NAMALWA (cell line): ENCODE measurements around the gene OR13J1.
"Not testable (repeated sequence)": the region's sequence is repeated elsewhere in the genome, so short reads cannot be mapped to it uniquely, and the experiment has no call there.

Source experiments
- DNase-seq: peaks from one replicate; pipeline ENCODE4 v3.0.0-alpha.2; 2015; ENCODE audit warnings: low spot score

Gene OR13J1, protein sequence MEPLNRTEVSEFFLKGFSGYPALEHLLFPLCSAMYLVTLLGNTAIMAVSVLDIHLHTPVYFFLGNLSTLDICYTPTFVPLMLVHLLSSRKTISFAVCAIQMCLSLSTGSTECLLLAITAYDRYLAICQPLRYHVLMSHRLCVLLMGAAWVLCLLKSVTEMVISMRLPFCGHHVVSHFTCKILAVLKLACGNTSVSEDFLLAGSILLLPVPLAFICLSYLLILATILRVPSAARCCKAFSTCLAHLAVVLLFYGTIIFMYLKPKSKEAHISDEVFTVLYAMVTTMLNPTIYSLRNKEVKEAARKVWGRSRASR

DNA sequence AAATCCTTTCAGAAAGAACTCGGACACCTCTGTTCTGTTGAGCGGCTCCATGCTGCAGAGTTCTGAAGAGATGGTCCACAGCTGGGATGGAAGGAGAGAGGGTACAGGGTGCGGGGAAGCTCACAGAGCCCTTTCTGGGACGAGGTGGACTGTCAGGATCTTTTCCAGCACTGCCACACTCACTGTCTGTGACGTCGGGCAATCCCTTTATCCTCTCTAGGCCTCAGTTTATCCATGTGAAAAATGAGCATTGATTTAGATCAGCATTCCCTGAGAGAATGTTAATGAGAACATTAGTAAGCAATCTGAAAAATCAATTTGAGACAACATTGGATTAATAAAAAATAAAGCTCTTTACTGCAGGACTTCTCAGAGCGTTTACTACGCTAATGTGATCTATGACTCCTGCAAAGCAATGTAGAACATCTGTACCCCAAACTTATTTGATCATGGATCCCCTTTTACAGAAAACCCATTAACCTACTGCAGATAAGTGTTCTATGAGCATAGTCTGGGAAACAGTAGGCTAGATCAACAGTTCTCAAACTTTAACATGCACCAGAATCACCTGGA is at the start of gene OR13J1:
Gene OR13J1 (minus strand): TSS at position 51 of the 573 bp plus-strand sequence. CDS start 0 bp downstream, at position 51.
- no peak for DNase-seq

DNA sequence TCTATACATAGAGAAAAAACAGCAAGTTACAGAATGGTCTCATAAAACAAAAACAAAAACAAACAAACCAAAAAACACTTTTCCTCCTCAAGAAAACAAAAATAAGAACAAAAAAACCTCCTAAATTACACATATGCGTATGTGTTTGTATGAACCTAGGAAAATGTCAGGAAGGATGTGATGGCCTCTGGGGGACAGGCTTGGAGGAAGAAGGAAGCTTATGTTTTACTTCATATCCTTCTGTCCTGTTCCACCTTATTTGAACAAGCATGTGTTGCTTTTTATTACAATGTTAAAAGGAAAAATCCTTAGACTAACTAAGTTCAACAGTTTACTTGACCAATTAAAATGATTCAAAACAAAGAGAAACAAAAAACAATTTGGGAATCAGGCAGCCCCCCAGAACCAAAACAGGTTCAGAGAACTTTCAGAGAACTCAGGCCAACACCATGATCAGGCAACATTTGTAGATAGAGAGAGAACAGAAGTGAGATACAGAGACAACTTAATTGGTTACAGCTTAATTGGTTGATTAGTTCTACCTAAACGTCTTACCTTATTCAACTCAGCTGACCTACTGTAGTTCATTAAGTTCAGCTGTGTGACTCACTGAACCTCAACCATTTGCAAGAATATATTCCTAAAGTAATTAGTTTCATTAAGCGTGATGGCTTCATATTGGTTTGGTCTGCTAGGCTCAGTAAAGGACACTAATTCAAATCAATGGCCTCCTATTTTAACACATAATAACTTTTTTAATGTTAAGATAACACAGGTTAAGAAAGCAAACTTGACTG is 49.2 kb upstream of the OR13J1 start:
- DNase-seq: no peak

DNA sequence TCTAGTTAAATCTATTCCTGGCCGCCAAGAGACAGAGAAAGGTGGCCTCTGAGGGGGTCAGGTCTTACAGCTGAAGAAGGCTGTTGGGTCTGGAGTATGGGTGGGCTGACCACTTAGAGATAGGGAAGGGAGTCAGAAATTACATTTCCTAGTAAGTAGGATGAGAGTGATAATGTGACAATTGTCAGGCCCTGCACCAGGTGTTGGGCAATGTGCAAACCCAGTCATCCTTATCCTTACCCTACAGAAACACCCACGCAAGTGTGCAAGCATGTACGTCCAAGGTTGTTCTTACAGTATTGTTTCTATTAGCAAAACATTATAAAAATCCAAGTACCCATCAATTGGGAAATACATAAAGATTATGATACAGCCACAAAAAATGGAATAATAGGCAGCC is 48.6 kb upstream of the OR13J1 start:
- DNase-seq: no peak

DNA sequence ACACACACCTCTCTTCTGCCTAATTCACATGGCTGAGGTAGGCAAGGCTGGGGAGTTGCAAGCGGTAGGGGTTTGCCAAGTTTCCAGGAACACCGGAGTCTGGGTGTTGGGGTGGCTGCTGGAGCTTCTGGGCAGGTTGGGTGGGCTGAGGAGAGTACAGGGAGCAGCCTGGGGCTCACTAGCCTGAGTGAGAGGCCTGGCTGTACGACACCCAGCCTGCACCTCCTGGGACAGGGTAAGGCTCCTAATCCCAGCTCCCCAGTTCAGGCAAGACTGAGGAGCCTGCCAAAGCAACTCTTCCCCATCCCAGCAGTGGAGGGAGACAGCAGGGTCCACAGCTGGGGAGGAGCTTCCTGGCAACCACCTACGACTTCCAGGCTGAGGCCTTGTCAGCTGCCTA is 47.1 kb upstream of the OR13J1 start:
- no peak for DNase-seq

DNA sequence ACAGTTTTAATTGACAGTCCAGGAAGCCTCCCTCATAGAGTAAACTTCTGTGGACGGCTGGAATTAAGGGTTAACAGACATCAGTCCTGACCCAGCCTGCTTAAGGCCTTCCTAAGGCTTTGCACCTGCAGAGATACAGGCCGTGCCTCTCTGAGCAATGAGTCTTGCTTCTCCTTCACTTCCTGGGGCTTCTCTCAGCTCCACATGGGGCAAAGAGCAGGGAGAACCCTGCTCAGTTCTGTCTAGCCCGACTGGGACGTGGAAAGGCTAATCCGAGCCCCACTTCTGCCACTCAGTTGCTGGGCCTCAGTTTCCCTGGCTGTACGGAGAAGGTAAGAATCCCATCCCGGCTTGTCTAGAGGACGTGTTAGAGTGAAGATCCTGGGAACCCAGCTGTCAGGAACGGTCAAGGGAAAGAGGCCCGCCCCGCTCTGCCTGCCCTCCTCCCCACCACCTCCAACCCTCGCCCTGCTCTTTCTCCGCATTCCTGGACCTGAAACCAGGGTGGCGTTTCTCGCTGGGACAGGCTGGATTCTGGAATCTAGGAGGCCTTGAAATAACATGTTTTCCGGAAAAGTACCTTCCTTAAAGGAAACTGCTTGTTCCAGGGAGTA is 45.6 kb upstream of the OR13J1 start:
- DNase-seq: no peak

DNA sequence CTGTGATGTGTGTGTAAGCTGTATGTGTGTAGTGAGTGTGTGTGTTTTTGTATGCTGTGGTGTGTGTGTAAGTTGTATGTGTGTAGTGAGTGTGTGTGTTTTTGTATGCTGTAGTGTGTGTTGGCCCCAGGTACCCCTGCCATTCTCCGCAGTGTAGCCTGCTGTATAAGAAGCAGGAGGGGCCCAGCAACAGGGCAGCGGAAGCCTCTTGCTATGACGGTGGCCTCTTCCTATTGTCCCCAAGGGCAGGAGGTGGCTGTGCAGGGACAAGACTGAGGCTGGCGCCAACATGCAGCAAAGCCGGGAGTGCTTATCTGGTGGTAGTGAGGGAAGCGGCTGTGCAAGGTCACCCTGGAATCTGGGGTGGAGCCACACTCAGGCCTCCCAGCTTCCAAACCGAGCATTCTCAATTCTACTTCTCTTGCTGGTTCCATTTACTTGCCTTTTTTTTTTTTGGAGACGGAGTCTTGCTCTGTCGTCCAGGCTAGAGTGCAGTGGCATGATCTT is 44.2 kb upstream of the OR13J1 start:
- peak; percentile 53 for DNase-seq

DNA sequence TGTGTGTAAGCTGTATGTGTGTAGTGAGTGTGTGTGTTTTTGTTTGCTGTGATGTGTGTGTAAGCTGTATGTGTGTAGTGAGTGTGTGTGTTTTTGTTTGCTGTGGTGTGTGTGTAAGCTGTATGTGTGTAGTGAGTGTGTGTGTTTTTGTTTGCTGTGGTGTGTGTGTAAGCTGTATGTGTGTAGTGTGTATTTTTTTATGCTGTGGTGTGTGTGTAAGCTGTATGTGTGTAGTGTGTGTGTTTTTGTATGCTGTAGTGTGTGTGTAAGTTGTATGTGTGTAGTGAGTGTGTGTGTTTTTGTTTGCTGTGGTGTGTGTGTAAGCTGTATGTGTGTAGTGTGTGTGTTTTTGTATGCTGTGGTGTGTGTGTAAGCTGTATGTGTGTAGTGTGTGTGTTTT is 43.2 kb upstream of the OR13J1 start:
- DNase-seq: not testable (repeated sequence)

DNA sequence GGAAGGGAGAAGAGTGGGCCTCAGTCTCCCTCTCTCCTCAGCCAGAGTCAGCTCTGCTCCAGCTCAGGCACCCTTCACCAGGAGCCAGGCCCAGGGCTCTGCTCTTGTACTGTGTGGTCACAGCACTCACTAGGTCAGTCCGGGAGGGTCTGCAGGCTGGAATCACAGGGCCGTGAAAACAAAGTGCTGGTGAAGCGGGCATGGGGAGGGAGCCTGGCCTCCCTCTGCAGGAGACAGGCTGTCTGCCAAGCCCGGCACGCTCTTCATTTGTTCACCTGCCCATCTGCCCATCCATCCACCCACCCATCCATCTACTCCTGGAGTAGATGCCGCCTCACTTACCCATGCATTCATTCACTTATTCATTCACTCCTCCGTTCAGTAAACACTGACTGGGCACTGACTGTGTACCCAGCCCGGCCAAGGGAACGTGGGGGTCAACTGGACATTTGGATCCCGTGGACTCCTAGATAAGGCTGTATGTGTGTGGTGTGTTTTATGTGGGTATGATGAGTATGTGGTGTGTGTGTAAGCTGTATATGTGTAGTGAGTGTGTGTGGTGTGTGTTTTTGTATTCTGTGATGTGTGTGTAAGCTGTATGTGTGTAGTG is 42.7 kb upstream of the OR13J1 start:
- DNase-seq: no peak

DNA sequence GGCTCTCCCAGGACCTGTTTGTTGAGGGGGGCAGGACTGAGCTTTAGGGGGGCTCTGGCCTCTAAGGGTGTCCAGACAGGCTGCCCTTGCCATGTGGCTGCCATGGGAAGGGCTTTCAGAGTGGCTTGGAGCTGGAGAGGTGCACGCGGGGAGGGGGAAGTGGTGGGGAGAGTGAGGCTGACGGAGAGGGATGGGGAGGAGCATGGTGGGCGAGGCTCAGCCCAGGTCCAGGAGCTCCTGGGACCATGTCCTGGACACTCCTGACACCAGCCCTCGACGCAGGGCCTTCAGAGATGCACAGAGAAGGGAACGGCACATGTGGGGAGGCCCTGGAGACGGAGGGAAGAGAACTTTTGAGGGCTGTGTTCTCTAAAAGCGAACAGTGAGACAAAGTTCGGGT is 41.5 kb upstream of the OR13J1 start:
- DNase-seq: no peak

DNA sequence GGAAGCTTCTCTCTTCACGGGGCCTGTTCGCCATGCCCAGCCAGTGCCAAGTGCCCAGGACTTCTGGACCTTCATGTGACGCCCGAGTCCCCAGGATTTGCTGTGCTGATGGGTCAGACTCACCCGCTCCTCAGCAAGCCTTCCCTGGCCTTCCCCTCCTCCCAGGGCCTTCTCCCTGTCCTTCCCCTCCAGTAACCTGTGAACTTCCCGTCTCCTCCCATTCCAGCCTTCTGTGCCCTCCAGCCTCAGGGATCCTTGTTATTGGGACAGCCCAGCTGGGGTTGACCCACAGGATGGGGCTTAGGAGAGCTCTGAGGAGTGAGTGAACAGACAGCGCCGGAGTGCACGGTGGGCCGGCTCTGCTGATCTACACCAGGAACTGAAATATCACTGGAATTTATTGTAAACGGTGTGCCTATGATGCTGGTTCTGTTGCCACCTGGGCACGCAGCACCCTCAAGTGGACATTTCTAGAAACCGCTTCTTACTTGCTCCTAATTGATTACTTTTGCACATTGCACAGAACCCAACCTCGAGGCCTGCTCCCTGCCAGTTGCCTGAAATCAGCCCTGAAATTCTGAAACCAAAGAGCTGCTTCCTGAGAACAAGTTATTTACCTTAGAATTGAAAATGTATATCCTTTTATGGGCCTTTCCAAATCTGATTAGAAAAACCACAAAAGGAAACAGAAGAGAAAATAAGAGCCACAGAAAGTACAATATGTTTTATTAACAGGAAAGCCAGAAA is 40.6 kb upstream of the OR13J1 start:
- peak; percentile 68 for DNase-seq

DNA sequence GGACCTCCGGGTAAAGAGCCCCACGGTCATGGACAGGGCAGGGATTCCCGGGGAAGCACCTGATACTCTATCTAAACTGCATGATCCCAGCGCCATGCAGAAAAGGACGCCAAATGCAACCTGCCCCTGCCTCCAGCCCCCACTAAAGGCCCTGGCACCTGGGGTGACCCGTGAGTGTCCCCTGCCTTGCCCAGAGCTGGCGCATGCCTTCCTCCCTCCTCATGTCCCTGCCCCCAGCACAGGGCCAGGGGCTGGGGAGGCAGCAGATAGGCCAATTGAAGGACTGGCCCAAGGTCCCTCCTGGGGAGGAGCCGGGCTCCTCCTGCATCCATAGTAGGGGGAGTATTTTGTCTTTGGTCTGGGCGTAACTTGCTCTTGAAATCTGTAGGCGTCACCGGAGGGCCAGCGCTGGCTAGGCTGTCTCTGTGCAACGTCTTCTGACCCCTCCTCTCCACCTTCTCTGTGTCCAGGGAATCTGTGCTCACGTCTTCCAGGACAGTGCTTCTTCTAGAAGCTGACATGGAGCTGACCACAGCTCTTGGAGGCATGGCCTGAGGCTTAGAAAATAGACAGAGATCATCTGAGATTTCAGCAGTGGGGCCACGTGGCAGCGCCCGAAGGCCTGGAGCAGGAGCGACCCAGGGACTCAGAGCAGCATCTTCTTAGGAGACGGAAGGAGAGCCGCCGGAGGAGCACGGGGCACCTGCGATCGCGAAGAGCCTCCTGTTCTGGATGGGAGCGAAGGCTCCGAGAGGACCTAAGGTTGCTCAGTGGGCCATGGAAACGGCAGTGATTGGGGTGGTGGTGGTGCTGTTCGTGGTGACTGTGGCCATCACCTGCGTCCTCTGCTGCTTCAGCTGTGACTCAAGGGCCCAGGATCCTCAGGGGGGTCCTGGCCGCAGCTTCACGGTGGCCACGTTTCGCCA is 39.7 kb upstream of the OR13J1 start:
- no peak for DNase-seq

DNA sequence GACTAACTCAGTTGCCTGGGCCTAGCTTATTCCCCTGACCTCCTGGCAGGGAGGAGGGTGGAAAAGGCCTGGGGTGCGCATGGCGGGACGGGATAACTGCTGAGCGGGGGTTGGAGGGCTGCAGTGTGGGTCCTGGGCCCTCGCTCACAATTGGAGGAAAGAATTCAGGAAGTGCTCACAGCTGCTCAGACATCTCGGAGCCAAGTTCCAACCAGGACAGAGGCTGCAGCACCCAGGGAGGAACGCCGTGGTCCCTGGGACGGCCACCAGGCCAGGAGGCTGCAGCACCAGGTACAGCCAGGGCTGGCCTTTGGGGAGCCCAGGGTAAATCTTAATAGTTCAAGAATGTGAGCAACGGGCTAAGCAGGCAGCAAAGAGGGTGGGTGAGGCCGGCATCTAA is 39.1 kb upstream of the OR13J1 start, which contains the start of gene SPAAR:
Gene SPAAR (plus strand): TSS at position 217 of the 400 bp plus-strand sequence. CDS start 974 bp downstream, outside the sequence.
- no peak for DNase-seq

DNA sequence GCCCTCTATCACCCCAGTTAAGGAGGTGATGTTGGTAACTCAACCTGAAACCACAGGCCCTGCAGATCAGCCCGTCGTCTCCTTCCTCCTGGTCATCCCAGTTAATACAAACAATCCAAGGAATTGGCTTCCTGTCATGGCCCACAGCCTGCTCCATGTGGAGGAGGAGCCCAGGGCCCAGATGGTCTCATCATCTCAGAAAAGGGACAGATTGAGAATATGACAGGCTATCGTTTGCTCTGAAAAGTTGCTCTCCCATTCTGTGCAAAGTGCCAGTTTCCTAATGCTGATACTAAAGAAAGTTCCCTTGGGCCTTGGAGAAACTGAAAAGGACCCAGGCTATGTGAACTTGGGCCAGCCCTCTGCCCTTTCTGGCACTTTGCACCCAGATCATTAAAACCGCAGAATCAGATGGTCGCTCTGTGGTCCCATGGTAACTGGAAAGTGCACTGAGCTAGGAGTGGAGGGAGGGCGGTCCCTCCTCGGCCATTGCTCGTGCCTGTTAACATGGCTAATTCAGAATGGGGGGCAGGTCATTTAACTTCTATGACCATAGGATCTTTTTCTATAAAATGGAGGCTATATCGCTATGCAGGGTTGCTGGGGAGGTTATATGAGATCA is 38.4 kb upstream of the OR13J1 start:
- DNase-seq: no peak

DNA sequence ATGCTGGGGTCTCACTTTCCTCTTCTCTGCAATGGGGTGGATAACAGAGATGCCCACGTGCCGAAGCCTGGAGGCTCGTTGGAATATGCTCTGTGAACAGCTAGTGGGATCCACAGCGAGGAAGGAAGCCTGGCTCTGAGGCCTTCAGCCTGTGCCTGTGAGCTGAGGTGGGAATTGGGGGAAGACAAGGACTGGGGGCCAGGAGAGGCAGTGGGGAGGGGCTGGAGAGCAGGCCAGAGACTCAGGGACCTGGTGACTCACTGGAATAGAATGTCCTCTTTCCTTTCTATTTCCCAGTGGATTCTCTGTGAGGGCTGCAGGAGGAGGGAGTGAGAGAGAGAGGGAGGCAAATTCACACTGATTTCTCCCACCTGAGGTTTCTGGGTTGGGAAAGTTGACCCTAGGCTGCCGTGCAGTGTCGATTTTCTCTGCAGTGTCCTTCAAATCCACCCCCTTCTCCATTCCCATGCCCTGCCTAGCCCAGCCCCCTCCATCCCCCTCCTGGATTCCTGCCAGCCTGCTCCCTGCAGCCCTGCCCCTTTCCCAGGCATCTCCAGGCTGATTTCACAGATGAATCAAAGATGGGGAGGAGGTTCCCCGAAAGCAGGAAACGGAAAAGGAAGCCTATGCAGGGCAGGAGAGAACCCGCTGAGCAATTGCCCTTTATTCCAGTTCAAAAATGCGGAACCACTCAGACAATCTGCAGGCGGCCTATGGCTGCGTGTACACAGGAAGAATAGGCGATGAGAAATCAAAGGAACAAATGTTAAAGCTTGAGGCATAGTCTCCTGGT is 37.7 kb upstream of the OR13J1 start:
- DNase-seq: no peak

DNA sequence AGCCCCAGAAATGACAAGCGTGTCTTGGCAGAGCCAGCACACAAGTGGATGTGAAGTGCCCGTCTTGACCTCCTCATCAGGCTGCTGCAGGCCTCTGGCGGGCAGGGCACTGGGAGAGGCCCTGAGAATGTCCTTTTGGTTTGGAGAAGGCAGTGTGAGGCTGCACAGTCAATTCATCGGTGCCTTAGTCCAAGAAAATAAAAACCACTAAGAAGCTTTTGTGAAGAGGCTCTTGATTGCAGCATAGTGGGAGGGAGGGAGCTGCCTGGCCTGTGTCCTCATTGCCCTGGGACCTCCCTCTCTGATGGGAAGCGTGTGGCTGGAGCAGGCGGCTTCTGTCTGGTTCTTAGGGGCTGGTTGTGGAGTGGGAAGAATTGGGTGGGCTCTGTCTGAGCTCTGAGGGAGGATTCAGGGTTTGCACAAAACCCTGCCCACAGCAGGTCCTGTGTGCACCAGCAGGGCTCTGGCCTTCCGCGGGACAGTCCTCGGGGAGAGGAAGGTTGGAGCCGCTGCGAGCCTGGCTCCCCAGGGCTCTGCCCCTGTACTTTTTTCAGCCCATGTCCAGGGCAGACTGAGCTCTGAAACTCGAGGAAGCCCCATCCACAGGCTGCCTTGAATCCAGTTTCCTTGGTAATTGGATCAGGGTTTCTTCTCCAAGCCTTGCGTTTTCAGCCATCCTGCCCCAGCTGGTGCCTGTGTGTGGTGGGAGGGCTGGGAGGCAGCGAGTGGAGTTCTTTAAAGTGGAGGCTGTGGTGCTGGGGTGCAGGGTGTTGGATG is 36.9 kb upstream of the OR13J1 start:
- DNase-seq: no peak

DNA sequence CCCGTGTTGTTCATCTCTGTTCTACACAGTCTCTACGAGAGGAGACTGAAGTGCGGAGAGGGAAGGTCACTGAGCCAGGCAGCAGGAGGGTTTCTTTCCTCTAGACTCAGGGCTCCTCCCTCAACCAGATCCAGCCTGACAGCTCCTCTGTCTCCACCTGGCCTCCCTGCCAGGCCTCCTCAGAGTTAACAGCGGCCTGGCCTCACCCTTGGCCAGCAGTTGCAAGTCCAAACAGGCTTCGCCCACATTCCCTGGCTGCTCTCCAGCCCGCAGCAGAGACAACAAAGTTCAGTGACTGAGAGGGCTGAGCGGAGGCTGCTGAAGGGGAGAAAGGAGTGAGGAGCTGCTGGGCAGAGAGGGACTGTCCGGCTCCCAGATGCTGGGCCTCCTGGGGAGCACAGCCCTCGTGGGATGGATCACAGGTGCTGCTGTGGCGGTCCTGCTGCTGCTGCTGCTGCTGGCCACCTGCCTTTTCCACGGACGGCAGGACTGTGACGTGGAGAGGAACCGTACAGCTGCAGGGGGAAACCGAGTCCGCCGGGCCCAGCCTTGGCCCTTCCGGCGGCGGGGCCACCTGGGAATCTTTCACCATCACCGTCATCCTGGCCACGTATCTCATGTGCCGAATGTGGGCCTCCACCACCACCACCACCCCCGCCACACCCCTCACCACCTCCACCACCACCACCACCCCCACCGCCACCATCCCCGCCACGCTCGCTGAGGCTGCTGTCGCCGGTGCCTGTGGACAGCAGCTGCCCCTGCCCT is 35.9 kb upstream of the OR13J1 start, which contains the start of gene HRCT1:
Gene HRCT1 (plus strand): TSS at position 291 of the 768 bp plus-strand sequence. CDS start 86 bp downstream, at position 377.
- no peak for DNase-seq
